Stimulated activated naive B cell treated with anti-CD40 and anti-IgM and Interleukin-4, amounts not matched to agents 10 μg/mL and 1 μg/mL and 100 μg/mL, for 72 hours (primary cell): Measurements from ENCODE around the gene SDHAF2.
A peak's percentile ranks its signal among the peaks of the same experiment; 100 is the strongest.
"Not testable (repeated sequence)": the region's sequence is repeated elsewhere in the genome, so short reads cannot be mapped to it uniquely, and the experiment has no call there.

Source experiments
- ATAC-seq, 2 donors: fragments of 150-1000 bp; cut with Tn5 transposase; replicated peaks; 2 replicates each; pipeline ENCODE4 v1.10.0; 2021; ENCODE audit warnings: moderate library complexity in 1 of 2
- DNase-seq: peaks from one replicate; pipeline ENCODE4 v3.0.0; 2021
- H3K27ac Mint-ChIP-seq: one replicate; pipeline ENCODE4 v1.8.0; 2022; ENCODE audit warnings: mild to moderate bottlenecking, mixed read lengths
- H3K27me3 Mint-ChIP-seq, 2 donors: one replicate each; pipeline ENCODE4 v1.8.0; 2022; ENCODE audit warnings: mixed read lengths in 2 of 2
- H3K36me3 Mint-ChIP-seq, 2 donors: one replicate each; pipeline ENCODE4 v1.8.0; 2022; ENCODE audit warnings: mixed read lengths in 2 of 2, mild to moderate bottlenecking in 1 of 2
- H3K4me1 Mint-ChIP-seq, 2 donors: one replicate each; pipeline ENCODE4 v1.8.0; 2022; ENCODE audit warnings: mixed read lengths in 2 of 2, mild to moderate bottlenecking in 1 of 2
- H3K4me3 Mint-ChIP-seq, 2 donors: one replicate each; pipeline ENCODE4 v1.8.0; 2022; ENCODE audit warnings: mild to moderate bottlenecking in 2 of 2, mixed read lengths in 2 of 2, moderate library complexity in 1 of 2
- H3K9me3 Mint-ChIP-seq, 2 donors: one replicate each; pipeline ENCODE4 v1.8.0; 2022; ENCODE audit warnings: mixed read lengths in 2 of 2, mild to moderate bottlenecking in 1 of 2

The SDHAF2 gene

GRCh38 chr11:61446211-61446651 is 16.3 kb downstream of the SDHAF2 start:
- Mint-ChIP-seq H3K4me1 (peaks cover 20% of the 10 kb centered on the region in 2 donors), H3K4me3 (no peak overlapping the region), H3K27me3 (no peaks in the 10 kb centered on the region), H3K27ac (peak overlapping the region; percentile 14), H3K36me3 (peaks cover 52 to 54% of the 10 kb centered on the region in 2 donors), H3K9me3 (peaks cover 0 to 2% of the 10 kb centered on the region in 2 donors)
- DNase-seq (peak; percentile 67), ATAC-seq (peak; percentile 96 to 98)

DNA sequence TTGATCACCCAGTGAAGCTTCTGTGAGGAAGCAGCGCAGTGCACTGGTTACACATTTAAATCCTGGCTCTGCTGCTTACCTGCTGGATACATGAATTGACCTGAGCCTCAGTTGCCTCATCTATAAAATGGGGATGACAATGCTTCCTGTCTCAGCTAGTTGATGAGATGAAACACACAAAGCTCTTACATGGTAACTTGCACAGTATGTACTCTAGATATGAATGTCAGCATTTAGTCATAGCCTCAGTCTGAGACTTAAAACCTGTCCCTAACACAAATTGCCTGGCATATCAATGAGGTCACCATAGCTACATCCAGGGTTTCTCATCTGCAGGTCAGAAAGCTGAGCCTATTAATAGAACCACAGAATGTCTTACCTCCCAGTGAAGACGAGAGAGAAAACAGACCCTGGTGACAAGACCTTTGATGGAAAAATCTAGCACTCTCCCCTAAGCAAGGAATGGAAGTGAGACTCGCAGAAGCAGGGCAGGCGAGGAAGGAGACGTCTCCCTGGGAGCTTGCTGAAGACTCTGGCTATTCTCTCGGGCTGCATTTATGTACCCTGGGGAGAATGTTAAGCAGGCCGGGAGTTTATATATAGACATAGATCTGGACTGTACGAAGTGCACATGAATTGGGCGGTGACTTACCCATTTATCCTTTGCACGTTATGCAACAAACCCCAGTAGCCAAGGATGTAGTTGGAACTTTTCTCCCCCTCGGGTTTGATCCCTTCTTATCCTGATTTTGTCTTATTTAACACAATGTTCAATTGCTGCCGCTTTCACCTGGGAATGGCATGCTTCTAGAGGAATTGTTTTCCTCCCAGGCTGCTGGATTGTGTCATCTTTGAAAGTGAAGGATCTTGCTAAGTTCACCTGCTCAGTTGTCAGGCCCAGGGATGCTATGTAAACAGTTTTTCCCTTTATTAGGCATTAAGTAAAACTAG is 18.0 kb downstream of the SDHAF2 start:
- Mint-ChIP-seq H3K9me3 (peaks cover 0 to 2% of the 10 kb centered on the region in 2 donors), H3K36me3 (peaks cover 45 to 51% of the 10 kb centered on the region in 2 donors), H3K4me1 (peaks cover 18 to 19% of the 10 kb centered on the region in 2 donors), H3K4me3 (no peak overlapping the region), H3K27me3 (no peaks in the 10 kb centered on the region), H3K27ac (peak overlapping the region; percentile 42)
- DNase-seq = no peak
- peak in 1 of 2 donors; percentile 61 for ATAC-seq

- no peak for DNase-seq
- H3K4me3 Mint-ChIP-seq = no peak overlapping the region
- no peak for ATAC-seq
- no peaks in the 10 kb centered on the region for H3K27me3 Mint-ChIP-seq
- peaks cover 38 to 47% of the 10 kb centered on the region in 2 donors for H3K36me3 Mint-ChIP-seq
- H3K27ac Mint-ChIP-seq = no peak overlapping the region
- H3K9me3 Mint-ChIP-seq = no peaks in the 10 kb centered on the region
- peaks cover 13 to 18% of the 10 kb centered on the region in 2 donors for H3K4me1 Mint-ChIP-seq
These were observed 18.6 kb downstream of the SDHAF2 start for GRCh38 chr11:61448552-61448927.

- Mint-ChIP-seq H3K36me3 (peaks cover 34 to 58% of the 10 kb centered on the region in 2 donors), H3K27me3 (no peaks in the 10 kb centered on the region), H3K4me3 (no peak overlapping the region), H3K9me3 (no peaks in the 10 kb centered on the region), H3K4me1 (peaks cover 0 to 7% of the 10 kb centered on the region in 2 donors), H3K27ac (no peak overlapping the region)
- no peak for DNase-seq
- no peak for ATAC-seq
These were observed 22.9 kb downstream of the SDHAF2 start for GRCh38 chr11:61452825-61453224.

DNA sequence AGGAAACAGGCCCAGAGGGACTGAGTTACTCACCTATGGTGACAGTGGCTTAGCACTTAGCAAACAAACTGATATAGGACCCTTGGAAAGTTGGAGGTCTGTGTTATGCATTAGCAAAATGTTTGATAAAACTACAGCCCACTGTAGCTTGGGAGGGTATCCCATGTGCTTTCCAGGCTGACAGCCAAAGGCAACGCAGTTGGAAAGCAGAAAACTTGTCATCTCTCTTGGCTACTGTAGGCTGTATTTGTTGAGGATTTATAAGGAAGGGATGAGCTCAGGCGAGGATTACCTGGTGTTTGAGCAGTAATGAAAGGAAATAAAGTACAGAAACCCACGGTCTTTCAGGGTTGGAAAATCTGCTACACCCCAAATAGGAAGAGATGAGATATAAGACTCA is 23.8 kb downstream of the SDHAF2 start:
- peaks cover 33 to 55% of the 10 kb centered on the region in 2 donors for H3K36me3 Mint-ChIP-seq

DNA sequence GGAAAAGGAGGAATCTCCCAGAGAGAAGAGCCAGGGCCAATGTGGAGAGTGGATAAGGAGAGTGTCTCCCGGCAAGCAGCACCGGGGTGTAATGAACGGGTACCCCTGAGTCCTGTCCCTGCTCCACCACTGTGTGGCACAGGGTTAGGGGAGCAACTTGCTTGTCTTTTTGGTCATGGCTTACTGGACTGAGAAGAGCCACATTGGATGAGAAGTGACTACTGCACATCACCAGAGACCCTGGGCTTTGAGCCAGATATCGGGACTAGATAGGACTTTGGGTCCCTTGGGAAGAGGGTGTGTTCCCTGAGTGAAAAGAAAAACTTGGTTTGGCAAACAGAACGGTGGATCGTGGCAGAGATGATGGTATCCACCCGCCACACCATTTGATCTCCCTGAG is 24.6 kb downstream of the SDHAF2 start:
- Mint-ChIP-seq H3K4me1 (peaks cover 0 to 5% of the 10 kb centered on the region in 2 donors), H3K27ac (no peak overlapping the region), H3K4me3 (no peak overlapping the region), H3K27me3 (no peaks in the 10 kb centered on the region), H3K9me3 (no peaks in the 10 kb centered on the region), H3K36me3 (peaks cover 31 to 52% of the 10 kb centered on the region in 2 donors)
- no peak for DNase-seq
- ATAC-seq = no peak

More for the DNA sequence above, 23.8 kb downstream of the SDHAF2 start:
- Mint-ChIP-seq H3K4me1 (peaks cover 0 to 7% of the 10 kb centered on the region in 2 donors), H3K27me3 (no peaks in the 10 kb centered on the region), H3K27ac (no peak overlapping the region), H3K9me3 (no peaks in the 10 kb centered on the region), H3K4me3 (no peak overlapping the region)
- no peak for DNase-seq
- ATAC-seq = no peak

DNA sequence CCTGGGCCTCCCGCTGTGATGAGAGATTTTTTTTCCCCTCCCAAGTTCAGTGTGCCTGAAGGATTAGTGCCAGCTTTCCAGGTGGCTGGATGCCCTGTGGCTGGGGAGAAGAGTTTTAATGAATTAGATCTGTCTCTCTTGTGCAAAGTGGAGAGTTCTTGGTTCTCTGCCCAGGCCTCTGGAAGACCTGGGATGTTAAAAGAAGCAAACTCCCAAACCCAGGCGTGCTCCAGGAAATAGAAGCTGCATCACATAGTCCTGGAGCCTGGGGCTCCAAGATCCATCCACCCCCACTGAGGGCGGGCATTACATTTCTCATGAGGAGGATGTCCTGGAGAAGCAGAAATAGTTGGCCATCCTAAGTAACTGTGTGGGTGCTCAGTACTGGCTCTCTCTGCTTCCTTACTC is 30.6 kb downstream of the SDHAF2 start:
- Mint-ChIP-seq H3K4me3 (no peak overlapping the region), H3K27ac (no peak overlapping the region), H3K27me3 (no peaks in the 10 kb centered on the region), H3K4me1 (peaks cover 0 to 2% of the 10 kb centered on the region in 2 donors), H3K9me3 (no peaks in the 10 kb centered on the region), H3K36me3 (peaks cover 33 to 38% of the 10 kb centered on the region in 2 donors)
- ATAC-seq = no peak
- DNase-seq = no peak

GRCh38 chr11:61460986-61461385 is 31.1 kb downstream of the SDHAF2 start:
- no peak for DNase-seq
- H3K4me1 Mint-ChIP-seq = peaks cover 0 to 2% of the 10 kb centered on the region in 2 donors
- no peak overlapping the region for H3K27ac Mint-ChIP-seq
- H3K4me3 Mint-ChIP-seq = no peak overlapping the region
- H3K36me3 Mint-ChIP-seq = peaks cover 33 to 35% of the 10 kb centered on the region in 2 donors
- no peak for ATAC-seq
- no peaks in the 10 kb centered on the region for H3K27me3 Mint-ChIP-seq
- no peaks in the 10 kb centered on the region for H3K9me3 Mint-ChIP-seq

DNA sequence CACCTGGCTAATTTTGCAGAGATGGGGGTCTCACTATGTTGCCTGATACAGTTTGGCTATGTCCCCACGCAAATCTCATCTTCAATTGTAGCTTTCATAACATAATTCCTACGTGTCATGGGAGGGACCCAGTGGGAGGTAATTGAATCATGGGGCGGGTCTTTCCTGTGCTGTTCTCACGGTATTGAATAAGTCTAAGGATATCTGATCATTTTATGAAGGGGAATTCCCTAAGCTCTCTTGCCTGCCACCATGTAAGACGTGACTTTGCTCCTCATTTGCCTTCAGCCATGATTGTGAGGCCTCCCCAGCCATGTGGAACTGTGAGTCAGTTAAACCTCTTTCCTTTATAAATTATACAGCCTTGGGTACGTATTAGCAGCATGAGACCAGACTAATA is 37.7 kb downstream of the SDHAF2 start:
- ATAC-seq, H3K4me1 Mint-ChIP-seq, H3K27ac Mint-ChIP-seq, H3K27me3 Mint-ChIP-seq, H3K4me3 Mint-ChIP-seq, DNase-seq, H3K9me3 Mint-ChIP-seq: not testable (repeated sequence)
- H3K36me3 Mint-ChIP-seq = peaks cover 43% of the 10 kb centered on the region in 2 donors

- H3K27me3 Mint-ChIP-seq = no peaks in the 10 kb centered on the region
- H3K4me3 Mint-ChIP-seq = no peak overlapping the region
- DNase-seq (no peak), ATAC-seq (no peak)
- H3K36me3 Mint-ChIP-seq = peaks cover 43 to 44% of the 10 kb centered on the region in 2 donors
- no peak overlapping the region for H3K27ac Mint-ChIP-seq
- peaks cover 0 to 3% of the 10 kb centered on the region in 2 donors for H3K9me3 Mint-ChIP-seq
- H3K4me1 Mint-ChIP-seq = no peaks in the 10 kb centered on the region
These were observed 38.1 kb downstream of the SDHAF2 start for GRCh38 chr11:61468002-61468401.

DNA sequence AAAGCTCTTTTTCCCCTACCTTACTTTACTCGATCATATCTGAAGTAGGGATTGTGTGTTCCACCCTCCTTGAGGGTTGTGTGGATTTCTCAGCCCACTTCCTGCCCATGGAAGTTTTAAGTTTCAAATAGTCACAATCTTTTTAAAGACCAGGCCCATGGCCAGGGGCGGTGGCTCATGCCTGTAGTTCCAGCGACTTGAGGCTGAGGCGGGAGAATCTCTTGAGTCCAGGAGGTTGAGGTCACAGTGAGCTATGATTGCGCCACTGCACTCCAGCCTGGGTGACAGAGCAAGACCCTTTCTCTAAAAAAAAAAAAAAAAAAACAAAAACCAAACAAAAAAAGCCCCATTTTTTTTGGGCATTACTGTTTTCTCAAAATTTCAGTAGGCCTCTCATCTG is 42.4 kb downstream of the SDHAF2 start:
- Mint-ChIP-seq H3K36me3 (peaks cover 33 to 35% of the 10 kb centered on the region in 2 donors), H3K27ac (no peak overlapping the region), H3K9me3 (peaks cover 0 to 3% of the 10 kb centered on the region in 2 donors), H3K27me3 (no peaks in the 10 kb centered on the region), H3K4me3 (no peak overlapping the region), H3K4me1 (peaks cover 0 to 2% of the 10 kb centered on the region in 2 donors)
- DNase-seq = no peak
- no peak for ATAC-seq

GRCh38 chr11:61472868-61473267 is 42.9 kb downstream of the SDHAF2 start:
- ATAC-seq = no peak
- DNase-seq = no peak
- Mint-ChIP-seq H3K9me3 (no peaks in the 10 kb centered on the region), H3K4me3 (no peak overlapping the region), H3K36me3 (peaks cover 28 to 29% of the 10 kb centered on the region in 2 donors), H3K4me1 (peaks cover 3 to 4% of the 10 kb centered on the region in 2 donors), H3K27me3 (peaks cover 0 to 1% of the 10 kb centered on the region in 2 donors), H3K27ac (no peak overlapping the region)

GRCh38 chr11:61473370-61474012 is 43.6 kb downstream of the SDHAF2 start:
- Mint-ChIP-seq H3K9me3 (no peaks in the 10 kb centered on the region), H3K27ac (no peak overlapping the region), H3K27me3 (peaks cover 0 to 6% of the 10 kb centered on the region in 2 donors), H3K4me1 (peaks cover 6 to 8% of the 10 kb centered on the region in 2 donors), H3K36me3 (peaks cover 22 to 23% of the 10 kb centered on the region in 2 donors), H3K4me3 (no peak overlapping the region)
- ATAC-seq (no peak), DNase-seq (no peak)

DNA sequence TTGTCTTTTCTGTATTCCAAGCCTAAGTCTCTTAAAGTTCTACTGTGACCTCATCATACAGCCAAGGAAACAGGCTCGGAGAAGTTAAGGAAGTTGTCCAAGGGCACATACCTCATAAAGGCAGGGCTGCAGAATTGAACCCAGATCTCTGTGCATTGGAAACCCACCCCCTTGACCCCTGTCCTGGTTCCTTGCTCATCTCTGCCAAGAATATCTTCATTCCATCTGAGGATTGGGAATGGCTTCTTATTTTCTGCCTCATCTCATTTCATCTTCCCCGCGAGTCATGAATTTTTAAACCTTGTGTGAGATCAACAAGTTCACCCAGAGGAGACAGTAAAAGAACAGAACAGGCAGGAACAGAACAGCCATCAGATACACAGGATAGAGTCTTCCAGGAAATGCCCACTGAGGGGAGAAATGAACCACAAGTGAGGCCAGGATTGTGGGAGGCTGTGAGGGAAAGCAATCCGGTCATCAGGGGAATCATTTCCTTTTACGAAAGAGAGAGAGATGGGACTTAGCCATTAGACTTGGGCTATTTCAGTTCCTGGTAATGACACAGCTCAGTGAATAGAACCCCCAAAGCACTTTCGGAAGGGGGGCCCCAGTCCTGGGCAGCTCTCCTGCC is 44.2 kb downstream of the SDHAF2 start:
- DNase-seq (no peak), ATAC-seq (no peak)
- Mint-ChIP-seq H3K9me3 (no peaks in the 10 kb centered on the region), H3K27me3 (peaks cover 0 to 6% of the 10 kb centered on the region in 2 donors), H3K36me3 (peaks cover 20 to 21% of the 10 kb centered on the region in 2 donors), H3K4me3 (no peak overlapping the region), H3K27ac (no peak overlapping the region), H3K4me1 (peaks cover 6 to 8% of the 10 kb centered on the region in 2 donors)
